NT2/D1 (cell line): ENCODE data around the gene RPS18.

Source experiments
- SUZ12 ChIP-seq: IDR thresholded peaks from 2 replicates; pipeline ENCODE4 v1.6.1; 2011; ENCODE audit not compliant: insufficient read length, insufficient read depth; ENCODE audit errors: extremely low read depth
- ZNF274 ChIP-seq: IDR thresholded peaks from 2 replicates; pipeline ENCODE4 v1.6.1; 2011; ENCODE audit warnings: mild to moderate bottlenecking, low read depth, low read length

- TF ChIP-seq SUZ12 (no peak), ZNF274 (no peak)
Measured at GRCh38 chr6:33320315-33321181, 48.7 kb downstream of the RPS18 start.
